Right cardiac atrium (tissue), 5 donors: Measurements from ENCODE around the gene KCTD13. TPM values are rescaled to one million over a fixed set of nuclear protein-coding genes. Genes with fewer than 3 reads are reported as not detected.
"Not testable (repeated sequence)": the region's sequence is repeated elsewhere in the genome, so short reads cannot be mapped to it uniquely, and the experiment has no call there.

Source experiments
- ATAC-seq, 2 donors: fragments of 200-7000 bp; cut with Tn5 transposase; one replicate each; pipeline versions ENCODE4 v1.8.0 to v1.9.1; 2020; ENCODE audit warnings: moderate library complexity in 2 of 2, mild to moderate bottlenecking in 1 of 2
- DNase-seq, 3 donors: peaks; one replicate each; pipeline ENCODE4 v3.0.0-alpha.2; 2020
- H3K27ac ChIP-seq: one replicate; pipeline ENCODE4 v1.5.1; 2013; ENCODE audit warnings: mild to moderate bottlenecking, low read length, control low read depth, moderate library complexity
- H3K27me3 ChIP-seq: one replicate; pipeline ENCODE4 v1.6.1; 2013; ENCODE audit not compliant: control insufficient read depth, insufficient read depth
- H3K4me1 ChIP-seq: one replicate; pipeline ENCODE4 v1.6.1; 2013; ENCODE audit warnings: low read length; ENCODE audit not compliant: control insufficient read depth, insufficient read depth
- H3K4me3 ChIP-seq: one replicate; pipeline ENCODE4 v1.5.1; 2013; ENCODE audit warnings: low read length, control low read depth
- H3K9me3 ChIP-seq: one replicate; pipeline ENCODE4 v1.6.1; 2013; ENCODE audit warnings: low read length; ENCODE audit not compliant: control insufficient read depth
- WGBS: extraction: QIAGEN DNeasy Blood & Tissue Kit; methylation state at CpG from one replicate; pipeline ENCODE4 v1.1.7; 2013; 5-methylcytosine and 5-hydroxymethylcytosine counted together
- intact Hi-C, 4 donors: fragments of 100-400 bp; cut with DNase I; formaldehyde crosslinking; loops; one replicate each; pipeline versions ENCODE4 v1.11.0 to v1.14.0; 2022 to 2023
- polyA plus RNA-seq: library from polyadenylated mRNA; stranded (reverse); fragments of 200-250 nt; gene quantifications from one replicate; pipeline ENCODE4 v1.2.3, GENCODE V29; 2013
- total RNA-seq, 4 donors: library from RNA; stranded (reverse); fragmentation: NEBNext Ultra II Directional; extraction: Animal tissue kit (Norgen Biotek cat#: 25700); gene quantifications; one replicate each; pipeline ENCODE4 v1.2.1, GENCODE V29; 2021
- donor health status: healthy with polysubstance abuse.
- donor health status: DM: no; HTN: yes; CAD: no.
- donor health status: DM: no; HTN: no; CAD: no.
- donor health status: DM: no; HTN: yes; CAD: no; lungs with severe emphysema.
- donor health status: DM: yes; HTN: yes; CAD: no.

The KCTD13 gene
- total and polyA plus RNA-seq, 5 donors, result 7.1 to 12.8 (median 8.2) TPM

DNA sequence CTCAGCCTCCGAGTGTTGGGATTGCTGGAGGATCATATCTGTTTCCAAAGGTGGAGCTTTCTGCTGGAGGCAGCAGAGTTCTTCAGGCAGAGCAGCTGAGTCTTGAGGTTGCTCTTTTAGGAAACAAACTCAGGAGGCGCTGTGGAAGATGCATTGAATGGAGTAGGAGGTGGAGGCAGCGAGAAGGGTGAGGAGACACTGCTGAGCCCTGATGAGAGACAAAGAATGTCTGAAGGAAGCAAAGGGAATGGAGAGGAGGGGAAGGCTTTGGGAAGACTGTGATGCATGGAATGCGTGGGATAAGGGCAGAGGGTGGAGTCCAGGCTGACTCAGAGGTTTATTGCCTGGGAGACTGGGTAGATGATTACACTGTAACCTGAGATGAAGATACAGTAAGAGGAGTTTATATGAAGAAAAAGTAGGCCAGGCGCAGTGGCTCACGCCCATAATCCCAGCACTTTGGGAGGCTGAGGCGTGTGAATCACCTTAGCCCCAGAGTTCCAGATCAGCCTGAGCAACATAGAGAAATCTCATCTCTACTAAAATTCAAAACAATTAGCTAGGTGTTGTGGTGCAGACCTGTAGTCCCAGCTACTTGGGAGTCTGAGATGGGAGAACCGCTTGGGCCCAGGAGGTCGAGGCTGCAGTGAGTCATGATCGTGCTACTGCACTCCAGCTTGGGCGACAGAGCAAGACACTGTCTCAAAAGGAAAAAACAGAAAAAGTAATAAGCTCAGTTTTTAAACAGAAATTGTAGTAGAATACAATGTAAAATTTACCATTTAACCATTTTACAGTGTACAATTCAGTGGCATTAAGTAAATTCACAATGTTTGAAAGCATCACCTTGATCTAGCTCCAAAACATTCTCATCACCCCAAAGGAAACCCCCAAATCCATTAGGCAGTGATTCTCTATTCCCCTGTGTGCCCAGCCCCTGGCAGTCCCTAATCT is 18.1 kb upstream of the KCTD13 start:
- H3K4me1 ChIP-seq, result no peaks in the 10 kb centered on the region
- H3K4me3 ChIP-seq, result no peak overlapping the region
- H3K9me3 ChIP-seq, result no peaks in the 10 kb centered on the region
- WGBS, result 61% methylated on average over 11 of the region's 11 CpGs
- DNase-seq (no peak), ATAC-seq (peak; percentile 81 to 83)
- H3K27ac ChIP-seq, result no peak overlapping the region
- no peaks in the 10 kb centered on the region for H3K27me3 ChIP-seq
- intact Hi-C loops, result no loop called here

DNA sequence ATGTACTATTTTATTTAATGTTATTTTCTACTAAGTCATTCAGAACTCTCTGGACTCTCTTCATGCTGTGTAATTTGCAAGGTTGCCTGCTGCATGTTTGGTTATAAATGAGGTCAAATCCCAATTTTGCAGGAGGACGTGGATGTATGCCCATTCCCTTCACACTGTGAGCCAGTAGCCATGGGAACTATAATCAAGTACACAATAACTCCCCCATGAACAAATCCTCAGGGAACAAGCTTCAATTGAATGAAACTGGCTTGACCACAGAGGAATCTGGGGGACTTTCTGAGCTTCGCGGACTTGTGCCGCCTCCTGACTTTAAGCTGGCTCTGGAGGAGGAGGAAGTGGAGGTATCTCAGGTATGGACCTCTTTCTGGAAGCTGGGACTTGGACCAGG is 14.6 kb upstream of the KCTD13 start:
- no peaks in the 10 kb centered on the region for H3K9me3 ChIP-seq
- intact Hi-C loops, result no loop called here
- no peak for DNase-seq
- 47% methylated on average over 4 of the region's 4 CpGs for WGBS
- no peaks in the 10 kb centered on the region for H3K4me1 ChIP-seq
- H3K27me3 ChIP-seq, result no peaks in the 10 kb centered on the region
- no peak for ATAC-seq
- no peak overlapping the region for H3K27ac ChIP-seq
- H3K4me3 ChIP-seq, result no peak overlapping the region

DNA sequence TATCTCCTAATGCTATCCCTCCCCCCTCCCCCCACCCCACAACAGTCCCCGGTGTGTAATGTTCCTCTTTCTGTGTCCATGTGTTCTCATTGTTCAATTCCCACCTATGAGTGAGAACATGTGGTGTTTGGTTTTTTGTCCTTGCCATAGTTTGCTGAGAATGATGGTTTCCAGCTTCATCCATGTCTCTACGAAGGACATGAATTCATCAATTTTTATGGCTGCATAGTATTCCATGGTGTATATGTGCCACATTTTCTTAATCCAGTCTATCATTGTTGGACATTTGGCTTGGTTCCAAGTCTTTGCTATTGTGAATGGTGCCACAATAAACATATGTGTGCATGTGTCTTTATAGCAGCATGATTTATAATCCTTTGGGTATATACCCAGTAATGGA is 5.7 kb upstream of the KCTD13 start:
- DNase-seq, ATAC-seq, H3K27ac ChIP-seq, H3K4me1 ChIP-seq, intact Hi-C loops, H3K27me3 ChIP-seq, H3K9me3 ChIP-seq, H3K4me3 ChIP-seq: not testable (repeated sequence)
- 95% methylated on average over 2 of the region's 2 CpGs for WGBS

DNA sequence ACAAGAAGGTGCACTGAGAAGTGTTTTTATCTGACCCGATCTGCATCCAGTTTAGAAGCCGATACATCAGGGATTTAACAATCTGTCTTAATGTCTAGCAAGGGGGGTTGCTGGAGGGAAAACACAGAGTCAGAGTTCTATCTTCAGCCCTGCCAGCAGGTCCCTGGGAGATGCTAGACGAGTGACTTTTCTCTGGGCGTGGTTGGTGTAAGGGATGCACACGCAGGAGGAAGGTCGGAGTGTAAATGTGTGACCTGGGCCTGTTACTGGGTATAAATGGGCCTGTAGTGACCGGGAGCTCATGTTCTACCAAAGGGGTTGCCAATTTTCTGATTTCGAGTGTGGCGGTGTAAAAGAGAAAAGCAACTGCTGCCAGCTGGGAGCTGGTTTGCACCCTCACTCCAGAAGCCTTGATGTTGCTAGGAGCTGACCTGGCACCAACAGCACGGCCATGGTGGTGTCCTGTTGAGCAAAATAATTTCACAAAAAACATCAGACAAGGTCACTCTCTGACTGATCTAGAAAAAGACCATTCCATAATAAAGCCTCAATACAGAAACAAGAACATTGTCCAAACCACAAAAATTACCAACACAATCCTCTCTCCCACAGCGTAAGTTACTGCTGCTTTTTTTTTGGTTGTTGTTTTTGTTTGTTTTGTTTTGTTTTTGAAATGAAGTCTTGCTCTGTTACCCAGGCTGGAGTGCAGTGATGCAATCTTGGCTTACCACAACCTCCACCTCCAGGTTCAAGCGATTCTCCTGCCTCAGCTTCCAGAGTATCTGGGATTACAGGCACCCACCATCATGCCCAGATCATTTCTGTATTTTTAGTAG is 1.3 kb upstream of the KCTD13 start:
- 62% methylated on average over 12 of the region's 12 CpGs for WGBS
- Histone ChIP-seq H3K4me1 (peaks cover 7% of the 10 kb centered on the region), H3K27ac (no peak overlapping the region), H3K4me3 (peak overlapping the region; percentile 82), H3K27me3 (no peaks in the 10 kb centered on the region), H3K9me3 (no peaks in the 10 kb centered on the region)
- DNase-seq (no peak), ATAC-seq (no peak)
- intact Hi-C loops, result loop anchor here in 2 of 4 donors (2.0 to 5.0 kb wide), 2 partner anchors 34 to 35 kb away; partner anchors contain the start of gene TMEM219 (in 1 of the 2)

DNA sequence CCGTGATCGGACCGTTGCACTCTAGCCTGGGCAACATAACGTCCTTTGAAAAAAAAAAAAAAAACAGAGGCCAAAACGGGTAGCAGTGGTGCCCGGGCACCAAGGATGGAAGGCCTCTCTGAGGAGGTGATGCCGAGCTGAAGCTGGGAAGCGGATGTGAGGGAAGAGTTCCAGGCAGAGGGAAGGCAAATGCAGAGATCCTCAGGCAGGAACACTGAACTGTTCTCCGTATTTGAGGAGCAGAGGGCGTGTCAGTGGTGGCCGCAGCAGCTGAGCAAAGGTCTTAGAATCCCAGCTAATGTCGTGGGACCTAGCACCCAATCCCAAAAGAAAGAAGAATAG is 656 bp upstream of the KCTD13 start:
- no peaks in the 10 kb centered on the region for H3K27me3 ChIP-seq
- intact Hi-C loops, result loop anchor here in 2 of 4 donors (2.0 to 5.0 kb wide), 2 partner anchors 34 to 36 kb away; partner anchors contain the start of gene TMEM219 (in 1 of the 2)
- peak; percentile 40 to 54 for ATAC-seq
- H3K4me3 ChIP-seq, result peak overlapping the region; percentile 82
- 3% methylated on average over 12 of the region's 12 CpGs for WGBS
- H3K4me1 ChIP-seq, result peaks cover 7% of the 10 kb centered on the region
- H3K9me3 ChIP-seq, result no peaks in the 10 kb centered on the region
- peak overlapping the region; percentile 76 for H3K27ac ChIP-seq
- DNase-seq, result peak in 1 of 3 donors; percentile 59

DNA sequence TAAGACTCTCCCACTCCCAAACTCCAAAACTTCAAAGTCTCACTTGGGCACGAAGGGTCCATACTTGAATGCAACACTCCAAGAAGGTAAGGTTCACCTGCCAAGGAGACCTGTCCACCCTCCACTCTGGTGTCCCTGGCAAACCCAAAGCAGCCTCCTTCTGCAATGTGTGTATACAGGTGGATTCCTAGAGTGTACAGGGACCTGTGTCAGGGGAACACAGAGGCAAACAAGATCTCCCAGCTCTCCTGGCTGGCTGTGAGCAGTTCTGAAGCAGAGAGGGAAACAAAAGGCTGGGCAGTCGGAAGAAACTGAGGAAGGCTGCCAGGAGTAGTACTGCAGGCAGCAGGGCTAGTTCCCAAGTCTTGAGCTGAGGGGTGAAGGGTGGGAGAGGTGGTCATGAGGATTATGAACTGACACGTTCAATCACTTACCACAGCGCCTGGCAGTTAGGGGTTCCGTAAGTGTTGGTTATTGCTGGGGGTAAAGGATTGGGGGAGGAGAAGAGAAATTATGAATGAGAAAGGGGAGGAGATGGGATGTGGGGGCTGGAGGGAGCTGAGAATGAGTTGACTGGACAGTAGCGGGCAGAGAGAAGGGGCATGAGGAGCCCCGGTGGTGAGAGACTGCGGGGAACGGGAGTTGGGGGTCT is 795 bp downstream of the KCTD13 start:
- no peaks in the 10 kb centered on the region for H3K9me3 ChIP-seq
- 8% methylated on average over 9 of the region's 9 CpGs for whole genome bisulfite sequencing
- peak overlapping the region; percentile 82 for H3K4me3 ChIP-seq
- DNase-seq (no peak), ATAC-seq (no peak)
- peaks cover 7% of the 10 kb centered on the region for H3K4me1 ChIP-seq
- H3K27me3 ChIP-seq, result no peaks in the 10 kb centered on the region
- no peak overlapping the region for H3K27ac ChIP-seq
- intact Hi-C loops, result loop anchor here in 1 of 4 donors (5.0 kb wide), 1 partner anchor 37 kb away; the partner anchor contains the start of gene TMEM219

DNA sequence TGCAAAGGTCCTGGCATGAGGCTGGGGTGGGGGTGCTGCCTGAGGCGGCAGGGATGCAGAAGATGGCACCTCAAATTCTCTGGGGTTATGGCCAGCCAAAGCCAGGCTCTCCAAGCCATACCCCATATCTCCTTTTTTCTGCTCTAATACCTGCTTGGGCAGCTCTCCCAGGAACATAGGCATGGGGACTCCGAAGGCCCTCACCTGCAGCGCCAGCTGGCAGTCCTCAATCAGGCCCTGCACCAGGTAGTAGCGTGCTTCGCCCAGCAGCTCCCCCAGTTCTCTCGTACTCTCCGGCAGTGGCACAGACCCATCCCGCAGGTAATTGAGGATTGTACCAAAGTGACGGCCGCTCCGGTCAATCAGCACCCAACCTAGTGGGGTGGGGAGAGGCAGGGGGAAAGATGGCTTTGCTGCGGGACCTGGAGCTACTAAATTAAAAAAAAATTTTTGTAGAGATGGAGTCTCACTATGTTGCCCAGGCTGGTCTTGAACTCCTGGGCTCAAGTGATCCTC is 3.0 kb downstream of the KCTD13 start:
- WGBS, result 97% methylated on average over 12 of the region's 12 CpGs
- Histone ChIP-seq H3K27ac (no peak overlapping the region), H3K4me3 (no peak overlapping the region), H3K9me3 (no peaks in the 10 kb centered on the region), H3K4me1 (peaks cover 7% of the 10 kb centered on the region), H3K27me3 (no peaks in the 10 kb centered on the region)
- intact Hi-C loops, result no loop called here
- ATAC-seq, result no peak
- no peak for DNase-seq

DNA sequence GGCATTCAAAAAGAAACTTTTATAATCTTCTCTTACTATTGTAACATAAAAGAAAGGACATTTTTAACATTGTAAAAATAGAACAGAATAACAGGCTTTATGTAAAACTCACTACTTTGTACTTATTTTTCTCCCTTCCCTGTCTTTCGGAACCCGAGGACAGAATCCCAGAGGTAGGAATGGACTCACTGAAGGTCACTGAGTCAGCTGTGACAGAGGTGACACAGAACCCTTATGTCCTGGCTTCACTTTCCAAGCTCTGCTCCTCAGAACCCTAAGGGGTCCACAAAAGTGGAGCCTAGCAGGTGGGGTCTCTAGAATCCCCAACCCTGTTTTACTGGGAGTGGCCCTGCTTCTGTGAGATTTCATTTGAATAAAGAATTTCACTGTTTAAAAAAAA is 3.7 kb downstream of the KCTD13 start:
- Histone ChIP-seq H3K27ac (no peak overlapping the region), H3K9me3 (no peaks in the 10 kb centered on the region), H3K4me1 (peaks cover 7% of the 10 kb centered on the region), H3K27me3 (no peaks in the 10 kb centered on the region), H3K4me3 (no peak overlapping the region)
- ATAC-seq (no peak), DNase-seq (no peak)
- WGBS, result 85% methylated on average over 2 of the region's 2 CpGs
- intact Hi-C loops, result no loop called here

DNA sequence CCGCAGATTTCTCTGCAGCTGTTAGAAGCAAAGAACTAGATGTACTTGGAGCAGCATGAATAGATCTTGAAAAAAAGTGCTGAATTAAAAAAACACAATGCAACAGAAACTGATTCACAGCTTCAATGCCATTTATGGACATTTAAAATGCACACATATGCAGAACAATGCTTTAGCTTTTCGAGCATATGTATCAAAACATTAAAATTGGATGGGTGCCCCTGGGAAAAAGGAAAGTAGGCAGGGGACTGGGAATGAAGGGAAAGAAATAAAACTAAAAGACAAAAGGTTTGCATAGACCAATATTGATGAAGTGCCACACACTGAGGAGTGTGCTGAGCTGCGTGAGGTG is 5.0 kb downstream of the KCTD13 start:
- DNase-seq (no peak), ATAC-seq (no peak)
- no peak overlapping the region for H3K27ac ChIP-seq
- intact Hi-C loops, result no loop called here
- no peaks in the 10 kb centered on the region for H3K9me3 ChIP-seq
- peaks cover 2% of the 10 kb centered on the region for H3K4me1 ChIP-seq
- H3K4me3 ChIP-seq, result no peak overlapping the region
- 77% methylated on average over 3 of the region's 3 CpGs for WGBS
- no peaks in the 10 kb centered on the region for H3K27me3 ChIP-seq

DNA sequence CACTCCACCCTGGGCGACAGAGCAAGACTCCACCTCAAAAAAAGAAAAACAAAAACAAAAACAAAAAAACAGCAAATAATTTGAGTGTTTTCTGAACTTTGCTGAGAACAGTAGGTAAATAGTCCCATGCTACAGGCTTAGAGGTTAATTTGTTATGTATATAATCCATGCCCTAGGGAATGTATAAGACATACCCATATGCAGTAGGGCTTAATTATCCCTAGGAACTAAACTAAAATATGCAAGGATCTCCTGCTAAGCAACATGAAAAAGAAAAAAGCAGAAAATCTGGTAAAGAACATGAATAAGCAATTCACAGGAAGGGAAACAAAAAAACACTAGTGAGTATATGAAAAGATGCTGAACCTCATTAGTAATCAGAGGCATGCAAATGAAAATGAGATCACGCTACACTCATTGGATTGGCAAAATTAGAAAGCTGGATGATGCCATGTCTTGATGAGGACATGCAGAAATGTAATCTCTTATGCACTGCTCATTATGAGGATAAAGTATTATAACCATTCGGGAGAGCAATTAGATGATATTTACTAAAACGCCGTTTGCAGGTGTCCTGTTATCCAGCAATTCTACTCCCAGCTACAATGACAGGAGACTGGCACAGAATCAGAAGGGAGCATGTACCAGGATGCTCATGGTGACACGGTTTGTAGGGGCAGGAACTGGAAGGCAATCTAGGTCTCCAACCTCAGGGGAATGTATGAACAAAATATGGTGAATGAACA is 5.6 kb downstream of the KCTD13 start:
- intact Hi-C loops, result no loop called here
- ATAC-seq (no peak), DNase-seq (no peak)
- no peak overlapping the region for H3K4me3 ChIP-seq
- peaks cover 2% of the 10 kb centered on the region for H3K4me1 ChIP-seq
- no peak overlapping the region for H3K27ac ChIP-seq
- no peaks in the 10 kb centered on the region for H3K9me3 ChIP-seq
- no peaks in the 10 kb centered on the region for H3K27me3 ChIP-seq
- 82% methylated on average over 6 of the region's 6 CpGs for WGBS
